Eye (tissue), 1 donor: ENCODE results near the gene SORBS2.
A peak's percentile ranks its signal among the peaks of the same experiment; 100 is the strongest.

Experiments used
- DNase-seq: peaks from one replicate; pipeline ENCODE4 v3.0.0-alpha.2; 2015

The SORBS2 gene

DNA sequence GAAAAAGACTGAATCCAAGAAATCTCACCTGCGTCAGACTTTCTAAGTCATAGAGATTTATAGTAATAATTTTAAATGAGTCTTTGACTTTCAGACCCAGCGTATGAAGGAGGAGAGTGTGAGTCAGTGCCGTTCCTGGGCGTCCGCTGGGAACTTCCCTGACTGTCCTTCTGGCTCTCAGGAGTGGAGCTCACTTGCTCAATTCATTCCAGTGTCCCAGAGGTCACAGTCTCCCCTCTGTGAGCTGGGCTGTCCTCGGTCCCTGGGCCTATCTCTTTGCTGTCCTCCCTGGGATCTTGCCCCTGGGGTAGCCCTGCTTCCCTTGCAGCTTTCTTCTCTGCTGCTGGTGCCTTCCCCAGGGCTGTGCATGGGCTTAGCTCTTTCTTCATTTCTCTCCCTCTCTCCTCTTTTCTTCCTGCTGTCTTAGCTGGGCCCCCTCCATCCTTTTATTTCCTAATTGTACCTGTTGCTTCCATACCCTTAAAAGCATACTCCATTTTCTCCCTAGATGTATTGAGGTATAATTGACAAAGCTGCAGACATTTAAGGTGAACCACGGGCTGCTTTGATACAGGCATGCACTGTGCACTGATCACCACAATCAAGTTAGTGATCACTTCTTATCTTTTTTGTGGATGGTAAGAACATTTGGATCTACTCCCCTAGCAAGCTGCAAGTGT is 11.6 kb downstream of the SORBS2 start:
- DNase-seq = no peak

DNA sequence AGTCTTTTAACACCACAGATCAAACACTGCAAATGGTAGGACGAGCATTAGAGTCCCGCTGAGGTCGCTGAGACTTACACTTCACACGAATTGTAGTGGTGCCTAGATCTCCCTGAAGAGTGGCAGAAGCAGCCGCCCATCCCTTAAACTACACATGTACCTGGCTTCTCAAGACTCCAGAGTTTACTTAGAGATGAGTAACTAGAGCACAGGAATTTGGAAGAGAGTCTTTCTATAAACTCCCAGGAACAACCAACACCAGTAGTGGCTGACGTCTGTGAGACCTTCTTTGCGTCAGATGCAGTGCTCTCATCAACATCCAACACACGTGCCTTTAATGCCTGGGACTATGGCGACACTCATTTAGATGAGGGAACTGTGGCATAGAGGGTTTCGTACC is 12.6 kb downstream of the SORBS2 start:
- DNase-seq = no peak

- no peak for DNase-seq
These were observed 14.2 kb downstream of the SORBS2 start for GRCh38 chr4:185797596-185798338.

DNA sequence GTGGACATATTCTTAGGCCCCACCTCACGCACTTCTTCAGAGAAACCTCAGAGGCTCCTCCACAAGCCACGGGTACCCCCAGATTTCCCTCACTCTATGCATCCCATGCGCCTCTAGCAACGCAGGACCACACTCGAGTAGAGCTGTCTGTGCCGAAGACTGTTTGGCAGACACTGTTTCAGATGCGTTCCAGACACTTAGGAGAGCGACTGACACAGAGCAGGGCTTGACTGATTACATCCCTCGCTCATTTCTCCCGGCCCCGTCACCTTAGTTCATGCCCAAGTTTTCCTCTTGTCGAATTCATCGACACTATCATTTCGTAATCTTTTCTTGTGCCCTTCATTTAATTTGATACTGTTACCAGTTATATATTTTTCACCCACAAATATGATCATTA is 15.0 kb downstream of the SORBS2 start:
- no peak for DNase-seq

- DNase-seq = no peak
These were observed 15.8 kb downstream of the SORBS2 start for GRCh38 chr4:185796176-185796575.

- DNase-seq = no peak
These were observed 17.4 kb downstream of the SORBS2 start for GRCh38 chr4:185794637-185795036.

- no peak for DNase-seq
These were observed 18.3 kb downstream of the SORBS2 start for GRCh38 chr4:185793716-185794115.

- DNase-seq = no peak
These were observed 18.9 kb downstream of the SORBS2 start for GRCh38 chr4:185793116-185793485.

GRCh38 chr4:185792384-185793115 is 19.4 kb downstream of the SORBS2 start:
- peak; percentile 76 for DNase-seq

DNA sequence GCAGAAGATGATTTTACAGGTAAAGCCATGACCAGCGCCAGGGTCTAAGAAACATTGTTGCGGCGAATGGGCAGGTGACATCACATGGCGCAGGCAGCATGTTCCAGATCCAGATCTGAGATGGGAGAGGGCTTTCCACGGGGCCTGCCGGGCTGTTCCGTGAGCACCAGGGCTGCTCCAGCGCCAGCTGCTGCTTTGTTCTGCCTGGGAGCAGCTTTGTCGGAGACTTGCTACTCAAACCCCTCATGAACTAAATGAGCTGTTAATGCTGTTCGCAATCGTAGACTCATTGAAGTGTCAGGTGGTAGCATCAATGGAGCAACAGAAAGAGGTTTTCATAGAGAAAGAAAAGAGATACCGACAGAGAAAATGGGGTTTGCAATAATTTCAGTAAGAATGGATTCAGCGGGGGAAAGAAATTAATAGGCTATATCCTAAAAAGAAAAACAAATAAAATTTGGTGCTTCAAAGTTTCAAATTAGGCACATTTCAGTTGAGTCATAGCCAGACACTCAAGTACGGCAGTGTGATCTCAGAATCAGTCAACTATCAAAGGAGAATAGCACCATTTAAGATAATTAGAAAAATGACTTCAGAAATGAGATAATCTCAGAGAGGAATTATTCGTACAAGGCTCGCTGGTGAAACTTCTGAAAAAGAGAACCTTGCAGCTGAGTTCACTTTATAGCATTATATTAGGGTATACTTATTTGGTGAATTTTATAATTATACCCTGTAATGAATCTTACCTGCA is 23.9 kb downstream of the SORBS2 start:
- peak; percentile 60 for DNase-seq

GRCh38 chr4:185786422-185786821 is 25.6 kb downstream of the SORBS2 start:
- no peak for DNase-seq

DNA sequence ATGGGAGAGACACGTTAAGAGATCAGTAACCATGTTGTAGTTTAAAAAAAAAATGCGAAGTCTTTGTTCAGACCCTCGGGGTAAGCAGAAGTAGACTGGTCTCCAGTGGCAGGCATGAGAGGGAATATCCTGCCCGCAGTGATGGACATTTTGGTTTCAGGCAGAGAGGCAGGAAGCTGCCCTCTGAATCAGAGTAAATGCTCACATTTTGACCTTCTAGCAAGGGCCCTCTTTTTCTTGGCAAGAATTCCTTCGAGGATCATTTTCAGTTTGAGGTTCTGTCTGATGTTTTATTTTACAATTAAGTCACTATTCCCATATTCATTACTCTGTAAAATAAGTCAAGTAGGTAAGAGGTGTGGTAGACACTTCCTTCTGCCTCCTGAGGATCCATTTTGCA is 28.4 kb downstream of the SORBS2 start:
- no peak for DNase-seq

DNA sequence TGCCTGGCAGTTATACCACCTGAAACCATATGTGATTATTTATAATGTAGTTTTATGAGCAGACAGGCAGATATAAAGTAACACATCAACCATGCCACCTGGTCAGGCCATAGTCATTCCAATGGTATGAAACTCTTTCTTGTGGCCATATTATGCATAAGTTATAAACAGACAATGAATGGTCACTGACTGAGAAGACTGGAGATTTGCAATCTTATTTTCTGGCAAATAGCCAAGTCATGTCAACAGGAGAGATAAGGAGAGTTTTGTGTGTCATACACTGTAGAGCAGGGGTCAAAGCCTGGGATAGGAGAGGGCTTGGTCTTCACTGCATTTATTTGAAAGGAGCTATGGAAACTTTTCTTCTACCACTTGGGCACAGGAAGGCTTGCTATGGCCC is 29.5 kb downstream of the SORBS2 start:
- DNase-seq = no peak

GRCh38 chr4:185781555-185782215 is 30.3 kb downstream of the SORBS2 start:
- no peak for DNase-seq

DNA sequence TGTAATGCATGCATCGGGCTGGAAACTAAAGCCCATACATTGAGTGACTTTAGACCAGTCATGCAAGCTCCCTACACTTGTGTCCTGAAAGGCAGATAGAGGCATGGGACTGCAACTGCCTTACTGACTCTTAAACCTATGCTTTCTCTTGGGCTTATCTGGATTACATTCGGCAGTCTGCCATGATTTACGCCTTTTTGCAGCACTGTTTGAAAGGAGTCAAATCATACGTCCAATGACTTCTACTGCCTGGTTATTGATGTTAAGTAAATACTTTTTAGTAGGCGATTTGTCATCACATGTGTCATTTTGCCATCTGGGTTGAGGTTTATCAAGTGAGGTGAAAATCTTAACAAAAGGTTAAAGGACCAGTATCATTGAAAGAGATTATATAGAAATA is 31.5 kb downstream of the SORBS2 start:
- no peak for DNase-seq

DNA sequence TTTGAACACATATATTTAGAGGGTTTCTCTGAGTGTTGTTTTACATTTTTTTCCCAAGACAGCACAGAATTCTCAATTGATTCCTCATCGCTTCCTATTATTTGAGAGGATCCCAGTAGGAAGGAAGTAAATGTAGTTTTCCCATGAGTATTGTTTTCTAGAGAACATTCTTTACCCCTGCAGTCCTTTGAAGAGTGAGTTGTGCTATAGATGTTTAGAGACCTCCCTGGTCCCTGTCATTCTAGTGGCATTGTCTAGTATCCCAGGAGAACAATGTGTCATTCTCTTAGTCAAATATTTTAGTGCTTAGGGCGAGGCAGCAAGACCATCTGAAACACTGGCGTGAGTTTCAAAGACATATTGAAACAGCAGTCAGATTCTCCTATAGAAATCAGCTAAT is 32.5 kb downstream of the SORBS2 start:
- no peak for DNase-seq

DNA sequence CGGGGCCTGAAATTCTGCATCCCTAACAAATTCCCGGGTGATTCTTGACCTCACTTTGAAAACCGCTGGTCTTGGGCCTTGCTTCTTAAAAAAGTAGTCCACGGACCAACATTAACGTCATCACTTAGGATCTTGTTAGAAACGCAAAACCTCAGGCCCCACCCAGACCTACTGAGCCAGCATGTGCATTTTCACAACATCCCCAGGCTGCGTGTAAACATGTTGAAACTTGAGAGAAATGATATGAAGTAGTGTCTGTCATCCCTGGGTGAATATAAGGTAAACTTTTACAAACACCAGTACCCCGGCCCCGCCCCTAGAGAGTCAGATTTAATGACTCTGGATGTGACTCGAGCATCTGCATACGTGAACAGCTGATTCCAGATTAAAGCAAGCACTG is 33.7 kb downstream of the SORBS2 start:
- DNase-seq = no peak

DNA sequence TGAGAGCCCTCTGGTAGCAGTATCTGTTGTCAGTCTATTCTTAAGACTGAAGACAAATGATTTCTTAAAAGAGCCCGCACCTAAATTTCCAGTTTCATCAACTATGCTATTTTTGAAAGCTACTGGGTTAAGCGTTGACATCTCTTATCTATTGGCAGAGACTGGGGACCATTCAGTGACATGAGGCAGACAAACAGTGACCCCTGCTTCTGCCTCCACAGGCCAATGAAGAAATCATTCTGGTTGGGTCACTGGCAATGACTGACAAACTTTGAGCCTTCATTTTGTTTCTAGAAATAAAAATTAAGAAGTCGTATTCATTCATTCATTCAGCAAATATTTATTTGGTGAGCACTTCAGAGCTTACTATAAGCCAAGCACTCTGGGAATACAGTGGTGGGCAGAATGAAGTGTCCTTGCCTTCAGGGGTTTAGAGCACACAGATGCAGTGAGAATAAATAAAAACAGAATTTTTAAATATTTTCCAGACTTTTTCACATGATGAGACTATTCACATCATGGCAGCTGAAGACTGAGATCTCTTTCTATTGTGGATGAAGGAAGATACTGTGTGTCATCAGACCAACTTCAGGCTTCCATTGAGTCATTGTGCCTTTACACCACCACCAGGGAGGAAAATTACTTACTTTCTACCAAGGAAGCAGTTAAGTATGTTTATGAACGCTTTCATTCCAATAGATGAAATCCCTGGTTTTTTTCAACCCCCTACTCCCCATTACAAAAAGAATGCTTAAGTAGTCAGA is 36.0 kb downstream of the SORBS2 start:
- DNase-seq = no peak

DNA sequence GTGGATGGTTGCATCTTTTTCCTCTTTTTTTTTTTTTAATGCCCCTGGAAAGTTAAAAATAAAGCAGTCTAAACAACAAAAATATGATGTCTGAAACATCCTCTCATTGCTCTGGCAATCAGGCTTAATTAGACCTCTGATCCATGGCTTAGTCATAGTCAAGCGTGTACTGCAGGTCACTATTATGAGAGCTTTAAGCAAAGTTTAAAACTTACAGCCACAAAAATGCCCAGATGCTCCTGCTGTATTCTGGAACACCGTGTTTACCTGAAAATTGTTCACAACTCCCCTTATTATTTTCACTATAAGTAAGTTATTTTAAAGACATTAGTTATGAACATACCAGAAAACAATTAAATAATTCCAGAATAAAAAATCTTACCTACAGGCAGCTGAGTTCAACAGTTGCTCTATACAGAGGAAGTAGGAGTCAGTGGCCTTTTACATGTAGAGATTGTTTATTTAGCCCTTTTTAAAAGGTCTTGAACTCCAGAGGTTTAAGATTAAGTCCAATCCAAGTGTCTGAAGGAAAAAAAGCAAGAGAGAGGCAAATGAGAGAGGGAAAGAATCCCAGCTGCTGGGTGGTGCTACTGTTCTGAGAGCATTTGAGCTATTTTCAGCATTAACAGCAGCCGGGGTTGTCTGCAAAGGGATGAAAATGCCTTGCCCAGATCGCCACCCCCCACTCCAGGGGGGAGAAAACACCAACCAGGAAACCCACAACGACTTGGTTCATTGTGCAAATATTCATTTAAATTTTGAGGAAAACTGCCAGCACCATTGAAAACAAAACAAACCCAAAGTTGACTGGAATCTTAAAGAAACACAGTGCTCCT is 36.9 kb downstream of the SORBS2 start:
- DNase-seq = peak; percentile 39

- no peak for DNase-seq
These were observed 37.8 kb downstream of the SORBS2 start for GRCh38 chr4:185774131-185774653.

- DNase-seq = no peak
These were observed 38.6 kb downstream of the SORBS2 start for GRCh38 chr4:185773419-185773818.
